DOHH2 (cell line): ENCODE results near the gene IFIT2.
A peak's percentile ranks its signal among the peaks of the same experiment; 100 is the strongest.
"Not testable (repeated sequence)": the region's sequence is repeated elsewhere in the genome, so short reads cannot be mapped to it uniquely, and the experiment has no call there.

Experiments used
- H3F3A ChIP-seq: fragments of 200-600 bp; sonication (generic), shearing (Covaris generic); 2 replicates; pipeline ENCODE4 v1.6.0; 2016; ENCODE audit warnings: antibody characterized with exemption, mild to moderate bottlenecking; ENCODE audit not compliant: control insufficient read depth, insufficient read depth
- H3K27ac ChIP-seq: fragments of 200-600 bp; sonication (generic); 2 replicates; pipeline ENCODE4 v1.5.1; 2014; ENCODE audit warnings: low read depth, mild to moderate bottlenecking, low read length, moderate library complexity
- H3K27me3 ChIP-seq: fragments of 200-600 bp; sonication (generic); 2 replicates; pipeline ENCODE4 v1.6.1; 2014; ENCODE audit warnings: mild to moderate bottlenecking, low read length, mixed read lengths; ENCODE audit not compliant: control insufficient read depth
- H3K36me3 ChIP-seq: fragments of 200-600 bp; sonication (generic); 2 replicates; pipeline ENCODE4 v1.6.1; 2014; ENCODE audit warnings: mild to moderate bottlenecking, low read length, moderate library complexity, mixed read lengths; ENCODE audit not compliant: control insufficient read depth
- H3K4me1 ChIP-seq: fragments of 200-600 bp; sonication (generic); 2 replicates; pipeline ENCODE4 v1.6.1; 2014; ENCODE audit warnings: mild to moderate bottlenecking, low read length, mixed read lengths; ENCODE audit not compliant: control insufficient read depth
- H3K4me2 ChIP-seq: fragments of 200-600 bp; sonication (generic); 2 replicates; pipeline ENCODE4 v1.6.0; 2014; ENCODE audit warnings: mild to moderate bottlenecking, low read length, moderate library complexity
- H3K4me3 ChIP-seq: fragments of 200-600 bp; sonication (generic); 2 replicates; pipeline ENCODE4 v1.5.1; 2014; ENCODE audit warnings: mild to moderate bottlenecking, low read length, mixed read lengths
- H3K79me2 ChIP-seq: fragments of 200-600 bp; sonication (generic); 2 replicates; pipeline ENCODE4 v1.6.1; 2014; ENCODE audit warnings: mild to moderate bottlenecking, low read length, mixed read lengths; ENCODE audit not compliant: control insufficient read depth
- H3K9me2 ChIP-seq: fragments of 200-600 bp; sonication (generic); replicated peaks from 2 replicates; pipeline ENCODE4 v1.6.1; 2014; ENCODE audit warnings: mild to moderate bottlenecking, low read length, mixed read lengths; ENCODE audit not compliant: control insufficient read depth
- H3K9me3 ChIP-seq: fragments of 200-600 bp; sonication (generic); 2 replicates; pipeline ENCODE4 v1.6.1; 2014; ENCODE audit warnings: antibody characterized with exemption, low read length, mixed read lengths; ENCODE audit not compliant: control insufficient read depth, insufficient read depth
- H4K20me1 ChIP-seq: fragments of 200-600 bp; sonication (generic); 2 replicates; pipeline ENCODE4 v1.6.0; 2014; ENCODE audit warnings: low read depth, mild to moderate bottlenecking, antibody characterized with exemption, low read length, moderate library complexity; ENCODE audit not compliant: control insufficient read depth, insufficient read depth
- CTCF ChIP-seq: fragments of 200-600 bp; sonication (generic); IDR thresholded peaks from one replicate; pipeline ENCODE4 v1.5.1; 2014; ENCODE audit warnings: antibody characterized with exemption, mild to moderate bottlenecking, low read depth, low read length; ENCODE audit not compliant: poor library complexity, severe bottlenecking
- EZH2phosphoT487 ChIP-seq: fragments of 200-600 bp; sonication (generic); IDR thresholded peaks from 2 replicates; pipeline ENCODE4 v1.6.1; 2017; ENCODE audit warnings: borderline replicate concordance, mild to moderate bottlenecking, antibody characterized with exemption, low read length, moderate library complexity, mixed read lengths

Gene IFIT2

GRCh38 chr10:89314676-89315075 is 12.8 kb downstream of the IFIT2 start:
- H3K4me3 ChIP-seq, result no peak overlapping the region
- H3K27ac ChIP-seq, result no peak overlapping the region
- no peaks in the 10 kb centered on the region for H4K20me1 ChIP-seq
- H3K36me3 ChIP-seq, result no peaks in the 10 kb centered on the region
- H3K4me1 ChIP-seq, result no peaks in the 10 kb centered on the region
- TF ChIP-seq CTCF, result no peak
- no peak for TF ChIP-seq EZH2phosphoT487
- no peak overlapping the region for H3K4me2 ChIP-seq
- no peaks in the 10 kb centered on the region for H3K27me3 ChIP-seq
- H3F3A ChIP-seq, result no peaks in the 10 kb centered on the region
- H3K79me2 ChIP-seq, result no peaks in the 10 kb centered on the region
- H3K9me2 ChIP-seq, result no peaks in the 10 kb centered on the region
- H3K9me3 ChIP-seq, result no peaks in the 10 kb centered on the region

- not testable (repeated sequence) for H4K20me1 ChIP-seq, H3K79me2 ChIP-seq, H3F3A ChIP-seq, H3K27me3 ChIP-seq, H3K4me2 ChIP-seq, H3K9me3 ChIP-seq, H3K36me3 ChIP-seq, H3K27ac ChIP-seq, H3K4me3 ChIP-seq, H3K9me2 ChIP-seq, H3K4me1 ChIP-seq
These were observed 16.2 kb downstream of the IFIT2 start for GRCh38 chr10:89318047-89318446.

- H3K4me3 ChIP-seq, H3K9me3 ChIP-seq, H3K4me2 ChIP-seq, H3K27ac ChIP-seq, H3K4me1 ChIP-seq, H3K36me3 ChIP-seq, H3F3A ChIP-seq, H3K27me3 ChIP-seq, H3K9me2 ChIP-seq, H4K20me1 ChIP-seq, H3K79me2 ChIP-seq: not testable (repeated sequence)
These were observed 23.2 kb downstream of the IFIT2 start for GRCh38 chr10:89325081-89325480.

- not testable (repeated sequence) for H3K27me3 ChIP-seq, H3K4me1 ChIP-seq, H3K27ac ChIP-seq, H3K4me2 ChIP-seq, H3K36me3 ChIP-seq, H3K9me2 ChIP-seq, H3K4me3 ChIP-seq, H4K20me1 ChIP-seq, H3K9me3 ChIP-seq, H3F3A ChIP-seq, H3K79me2 ChIP-seq
These were observed 24.0 kb downstream of the IFIT2 start for GRCh38 chr10:89325856-89326255.

- Histone ChIP-seq H3K9me3 (no peaks in the 10 kb centered on the region), H3K36me3 (no peaks in the 10 kb centered on the region), H3K4me3 (peak within 1 kb of the TSS; percentile 26), H3K4me1 (peaks cover 21% of the 10 kb centered on the region), H3K79me2 (no peaks in the 10 kb centered on the region), H4K20me1 (no peaks in the 10 kb centered on the region), H3K27me3 (no peaks in the 10 kb centered on the region), H3K9me2 (no peaks in the 10 kb centered on the region), H3K27ac (no peak within 1 kb of the TSS), H3F3A (no peaks in the 10 kb centered on the region), H3K4me2 (peak within 1 kb of the TSS; percentile 45)
- TF ChIP-seq CTCF (no peak), EZH2phosphoT487 (no peak)
These were observed 26.1 kb downstream of the IFIT2 start, which contains the start of gene IFIT3 for GRCh38 chr10:89327803-89328441. TSS of gene IFIT3 (plus strand) at chr10:89327997. CDS start at chr10:89328074, 77 bp downstream.
